ENCODE results near the gene CD8B.
"Not testable (repeated sequence)": the region's sequence is repeated elsewhere in the genome, so short reads cannot be mapped to it uniquely, and the experiment has no call there.

- TF ChIP-seq POLR2AphosphoS5 (IDR thresholded peaks at IDR 0.05; ENCODE audit: low read depth, low read length); ZNF274 (IDR thresholded peaks at IDR 0.05; ENCODE audit: low read depth, low read length); CTCF (IDR thresholded peaks at IDR 0.05 in 2 of 3, conservative IDR thresholded peaks at IDR 0.05 in 1 of 3; ENCODE audit: borderline replicate concordance in 1 of 3, insufficient read depth in 1 of 3, low read depth in 2 of 3, low read length in 2 of 3); EZH2 (IDR thresholded peaks at IDR 0.05); JUND (IDR thresholded peaks at IDR 0.05); YY1 (IDR thresholded peaks at IDR 0.05; ENCODE audit: extremely low read depth, insufficient replicate concordance, low read depth, low read length); CEBPB (IDR thresholded peaks at IDR 0.05; ENCODE audit: low read depth): not testable (repeated sequence)
Observed at GRCh38 chr2:86837714-86838113, 24.0 kb downstream of the CD8B start.
